Fibroblast of upper back skin (primary cell): ENCODE data around the gene CKAP4.

Source experiments
- DNase-seq: peaks from one replicate; pipeline ENCODE4 v3.0.0-alpha.2; 2013

The CKAP4 gene

DNA sequence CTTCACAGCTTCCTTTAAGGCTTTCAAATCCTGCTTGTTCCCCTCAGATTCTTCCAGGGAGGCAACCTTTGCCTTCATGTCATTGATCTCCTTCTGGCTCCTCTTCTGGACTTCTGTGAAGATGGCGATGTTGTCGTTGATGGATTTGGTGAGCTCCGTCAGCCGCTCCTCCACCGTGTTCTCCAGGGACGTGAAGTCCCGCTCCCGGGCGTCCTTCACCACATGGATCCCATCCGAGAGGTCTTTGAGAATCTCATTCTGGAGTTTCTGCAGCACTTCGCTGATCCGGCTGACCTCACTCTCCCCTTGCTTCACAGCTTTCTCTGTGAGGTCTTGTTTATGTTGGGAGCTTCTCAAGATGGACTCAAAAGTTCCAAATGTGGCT is 7.9 kb downstream of the CKAP4 start:
- no peak for DNase-seq

DNA sequence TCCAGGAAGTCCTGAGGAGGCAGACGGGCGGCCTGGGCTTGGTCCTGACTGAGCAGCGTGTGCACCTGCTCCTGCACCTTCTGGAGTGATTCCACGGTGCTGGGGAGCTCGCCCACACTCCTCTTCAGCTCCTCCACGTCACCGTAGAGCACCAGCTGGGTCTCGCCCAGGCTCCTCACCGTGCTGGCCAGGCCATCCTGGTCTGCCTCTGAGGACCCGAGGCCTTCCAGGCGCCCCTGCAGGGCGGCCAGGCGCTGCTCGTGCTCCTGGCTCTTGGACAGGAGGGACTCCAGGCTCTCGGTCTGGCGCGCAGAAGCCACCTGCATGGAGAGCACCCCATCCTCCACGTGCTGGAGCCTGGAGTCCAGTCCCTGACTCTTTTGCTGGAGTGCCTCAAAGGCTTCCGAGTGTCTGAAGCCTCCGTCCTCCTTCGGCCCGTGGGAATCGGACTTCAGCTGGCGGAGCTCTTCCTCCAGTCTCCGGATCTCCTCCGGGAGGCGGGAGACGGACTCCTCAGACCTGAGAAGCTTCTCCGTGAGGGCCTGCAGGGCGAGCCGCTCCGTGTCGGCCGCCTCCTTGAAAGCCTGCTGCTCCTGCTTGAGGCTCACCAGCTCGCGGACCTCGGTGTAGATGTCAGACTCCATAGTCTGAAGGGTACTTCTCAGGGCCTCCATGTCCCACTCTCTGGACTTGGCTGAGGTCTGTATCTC is 8.4 kb downstream of the CKAP4 start:
- no peak for DNase-seq

DNA sequence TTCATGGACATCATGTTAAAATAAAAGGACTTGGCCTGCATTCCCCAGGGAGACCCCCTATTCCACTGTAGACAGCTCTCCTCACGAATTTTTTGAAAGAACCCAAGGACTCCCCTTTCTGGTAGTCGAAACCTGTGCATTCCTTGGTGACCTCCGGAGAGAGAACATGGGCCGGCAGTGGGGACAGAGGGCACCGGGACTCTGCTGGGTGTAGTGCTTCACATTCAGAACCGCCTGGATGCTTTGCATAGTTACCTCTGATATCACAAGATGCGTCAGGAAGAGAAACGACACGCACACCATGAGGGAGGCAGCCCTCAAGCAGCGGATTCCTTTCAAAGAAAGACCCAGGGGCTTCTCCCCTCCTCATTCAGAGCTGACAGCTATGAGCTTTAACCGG is 9.7 kb downstream of the CKAP4 start:
- no peak for DNase-seq

DNA sequence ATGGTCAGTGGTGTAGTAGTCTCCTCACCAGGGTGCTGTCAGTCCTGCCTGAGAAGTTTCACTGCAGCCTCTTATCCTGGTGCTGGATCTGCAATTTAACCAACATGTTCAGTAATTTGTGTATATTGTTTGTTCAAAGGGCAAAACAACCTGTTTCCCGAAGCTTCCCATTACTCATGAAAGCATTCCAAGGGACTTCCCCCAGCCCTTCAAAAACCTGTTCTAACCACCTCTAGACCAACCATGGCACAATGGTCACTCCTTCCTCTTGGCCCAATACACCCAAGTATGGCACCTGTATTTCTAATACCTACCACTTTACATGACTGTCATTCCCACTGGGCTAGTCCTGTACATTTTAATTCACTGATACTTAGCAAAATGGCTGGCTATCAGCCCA is 12.1 kb downstream of the CKAP4 start:
- DNase-seq = no peak

DNA sequence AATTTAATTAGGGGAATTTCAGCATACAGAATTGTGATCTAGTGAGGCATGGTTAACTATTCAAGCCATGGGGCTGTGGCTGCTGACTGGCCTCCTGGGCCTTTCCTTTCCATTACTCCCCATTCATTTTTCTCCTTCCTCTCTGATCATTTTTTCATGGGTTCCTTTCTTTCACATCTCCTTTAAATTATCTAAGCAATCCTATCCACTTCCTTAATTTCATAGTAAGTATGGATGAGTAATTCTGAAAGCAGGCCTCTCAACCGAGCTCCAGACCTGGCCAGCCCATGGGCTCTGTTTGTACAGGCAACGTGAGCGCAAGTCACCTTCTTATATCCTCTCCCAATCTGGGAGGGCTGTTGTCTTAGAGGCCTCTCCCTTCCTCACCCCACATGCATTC is 13.4 kb downstream of the CKAP4 start:
- peak; percentile 74 for DNase-seq

DNA sequence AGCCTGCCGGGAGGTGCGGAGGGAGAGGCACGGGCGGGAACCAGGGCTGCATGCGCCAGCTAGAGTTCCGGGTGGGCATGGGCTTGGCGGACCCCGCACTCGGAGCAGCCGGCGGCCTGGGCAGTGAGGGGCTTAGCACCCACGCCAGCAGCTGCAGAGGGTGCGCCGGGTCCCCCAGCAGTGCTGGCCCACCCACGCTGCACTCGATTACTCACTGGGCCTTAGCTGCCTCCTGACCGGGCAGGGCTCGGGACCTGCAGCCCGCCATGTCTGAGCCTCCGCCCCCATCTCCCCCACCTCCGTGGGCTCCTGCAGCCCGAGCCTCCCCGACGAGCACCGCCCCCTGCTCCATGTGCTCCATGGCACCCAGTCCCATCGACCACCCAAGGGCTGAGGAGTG is 14.8 kb downstream of the CKAP4 start:
- DNase-seq = no peak

DNA sequence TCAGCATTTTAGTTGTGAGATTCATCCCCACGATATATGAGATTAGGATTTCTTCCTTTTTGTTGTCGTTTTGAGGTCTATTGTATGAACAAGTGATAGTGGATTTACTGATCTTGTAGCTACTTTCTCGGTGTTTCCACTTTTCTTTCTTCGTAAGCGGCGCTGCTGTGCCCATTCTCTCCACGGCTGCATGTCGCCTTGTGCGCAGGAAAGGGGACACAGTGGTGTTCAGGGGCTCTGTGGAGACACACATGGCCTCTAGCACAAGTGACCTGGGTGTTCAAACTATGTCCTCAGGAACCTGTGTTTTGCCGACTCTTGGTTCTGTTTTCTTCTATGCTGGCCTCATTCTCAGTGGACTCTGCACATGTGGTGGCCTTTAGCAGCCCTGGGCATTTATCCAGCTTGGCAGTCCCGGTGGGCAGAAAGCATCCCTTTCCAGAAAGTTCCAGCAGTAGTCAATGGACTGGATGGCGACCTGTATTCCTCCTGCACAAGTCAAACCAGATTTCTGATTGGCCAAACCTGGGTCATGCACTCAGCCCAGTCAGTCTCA is 18.7 kb downstream of the CKAP4 start:
- no peak for DNase-seq

DNA sequence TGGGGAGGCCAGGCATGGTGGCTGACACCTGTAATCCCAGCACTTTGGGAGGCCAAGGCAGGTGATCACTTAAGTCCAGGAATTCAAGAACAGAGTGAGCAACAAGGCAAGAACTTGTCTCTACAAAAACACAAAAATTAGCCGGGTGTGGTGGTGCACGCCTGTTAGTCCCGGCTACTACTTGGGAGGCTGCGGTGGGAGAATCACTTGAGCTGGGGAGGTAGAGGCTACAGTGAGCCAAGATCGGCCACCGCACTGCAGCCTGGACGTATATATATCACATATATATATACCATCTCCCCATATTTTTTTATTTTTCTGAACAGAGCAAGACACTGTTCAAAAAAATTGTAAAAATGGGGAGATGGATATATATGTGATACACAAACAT is 19.5 kb downstream of the CKAP4 start:
- DNase-seq = no peak

DNA sequence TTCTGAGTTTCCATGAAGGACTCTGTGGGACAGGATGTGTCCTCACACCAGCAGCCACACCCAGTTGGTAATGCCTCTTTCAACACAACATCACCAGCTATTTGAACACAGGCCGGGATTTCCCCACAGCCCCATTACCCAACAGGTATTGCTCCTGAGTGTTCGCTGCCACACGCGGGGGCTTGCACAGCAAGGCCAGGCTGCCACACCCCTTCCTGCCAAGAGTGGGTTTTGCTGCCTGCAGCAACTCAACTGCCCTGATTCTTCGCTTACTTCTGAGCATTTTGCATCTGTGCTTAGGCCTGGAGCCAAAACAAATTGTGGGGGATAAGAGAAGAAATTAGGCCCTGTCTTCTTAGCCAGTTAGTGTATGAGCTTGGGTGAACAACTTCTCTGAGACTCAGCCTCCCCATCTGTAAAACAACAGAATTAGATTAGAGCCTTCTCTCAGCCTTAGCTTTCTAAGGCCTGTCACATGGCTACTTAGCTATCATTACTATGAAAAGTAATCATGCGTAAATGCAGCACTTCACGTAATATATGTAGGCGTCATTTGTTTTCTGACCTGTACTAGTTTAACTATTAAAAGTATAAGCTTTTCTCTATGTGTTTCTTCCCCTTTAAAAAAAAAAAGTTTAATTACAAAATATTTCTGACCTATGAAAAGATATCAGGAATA is 20.0 kb downstream of the CKAP4 start:
- no peak for DNase-seq

DNA sequence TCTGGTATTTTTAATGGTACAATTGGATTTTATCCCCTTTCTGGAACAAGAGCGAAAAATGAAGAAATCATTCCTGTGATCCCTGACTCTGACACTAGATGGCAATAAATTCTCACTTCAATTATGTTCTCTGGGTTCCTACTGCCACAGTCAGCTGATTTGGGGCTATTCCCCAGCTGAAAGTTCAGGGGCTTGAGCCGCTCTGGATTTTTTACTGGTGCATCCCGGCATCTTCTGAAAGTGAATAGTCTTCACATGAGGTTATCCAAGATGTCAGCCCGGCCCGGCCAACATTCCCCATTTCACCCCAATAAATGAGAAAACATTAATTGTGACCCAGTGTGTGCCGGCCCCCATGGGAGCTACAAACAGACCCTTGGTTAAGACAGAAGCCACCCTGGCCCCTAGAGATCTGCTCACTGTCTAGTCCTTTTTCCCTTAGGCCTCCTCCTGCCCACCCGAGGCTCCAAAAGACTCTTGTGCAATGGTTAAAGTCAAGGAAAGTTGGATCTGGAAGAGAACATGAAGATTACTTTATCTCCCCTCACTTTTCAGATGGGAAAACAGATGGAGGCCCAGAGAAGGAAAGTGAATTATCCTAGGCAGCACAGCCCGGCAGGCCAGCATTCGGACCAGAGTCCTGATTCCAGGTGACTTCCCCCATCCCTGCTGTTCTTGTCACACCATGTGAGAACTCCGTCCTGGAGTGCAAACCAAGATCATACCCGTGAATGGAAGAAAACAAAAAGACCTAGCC is 20.8 kb downstream of the CKAP4 start:
- DNase-seq = peak; percentile 71

DNA sequence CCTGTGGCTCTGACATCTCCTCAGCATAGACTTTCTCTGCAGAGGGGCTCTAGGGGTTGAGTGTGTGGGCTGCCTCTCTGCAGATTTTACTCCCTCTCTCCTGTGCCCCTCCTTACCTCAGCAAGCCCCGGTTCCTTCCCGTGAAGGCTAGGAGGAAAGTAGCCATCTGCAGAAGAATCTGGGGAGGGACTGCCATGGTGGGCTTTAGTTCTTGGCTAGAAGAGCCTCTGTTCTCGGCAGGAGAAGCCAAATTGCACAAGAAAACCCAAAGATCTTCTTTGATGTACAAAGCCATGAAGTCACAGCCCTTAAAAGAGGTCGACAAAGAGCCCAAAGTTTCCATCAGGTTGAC is 23.5 kb downstream of the CKAP4 start:
- no peak for DNase-seq

DNA sequence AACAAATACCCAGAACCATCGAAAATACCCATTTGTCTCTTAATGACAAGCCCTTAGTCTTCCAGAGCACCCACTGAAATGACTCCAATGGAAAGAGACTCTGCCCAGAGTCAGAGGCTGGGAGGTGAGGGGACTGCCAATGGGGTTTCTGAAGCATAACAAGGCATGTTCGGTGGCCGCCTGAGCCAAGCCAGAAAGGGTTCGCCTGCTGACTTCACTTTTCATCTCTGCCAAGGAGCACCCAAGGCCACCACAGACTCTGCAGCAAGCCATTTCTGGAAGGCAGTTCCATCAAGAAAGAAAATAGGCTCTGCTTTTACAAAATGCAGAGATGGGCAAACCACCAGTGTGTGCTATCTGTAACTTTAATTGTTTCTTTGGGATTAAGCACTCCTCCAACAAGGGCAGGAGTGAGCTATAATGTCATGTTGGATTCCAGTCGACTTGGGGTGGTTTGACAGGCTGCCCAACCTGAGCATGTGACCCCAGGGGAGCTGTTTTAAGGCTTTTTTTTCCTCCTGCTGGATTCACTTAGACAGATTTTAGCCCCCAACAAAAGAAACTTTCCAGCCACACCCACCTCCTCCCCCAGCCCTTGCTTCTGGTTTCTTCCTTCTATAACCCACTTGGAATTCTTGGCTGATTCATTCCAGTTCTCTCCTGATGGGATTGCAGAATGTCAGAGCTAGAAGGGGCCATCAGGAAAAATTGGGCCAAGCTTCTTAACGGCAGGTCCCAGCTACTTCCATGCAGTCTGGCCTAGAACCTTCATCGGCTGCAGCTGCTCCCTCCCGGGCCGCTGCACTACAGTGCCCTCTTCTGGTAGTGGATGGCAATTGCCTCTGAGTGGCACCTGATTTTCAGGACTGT is 24.1 kb downstream of the CKAP4 start:
- peak; percentile 83 for DNase-seq

DNA sequence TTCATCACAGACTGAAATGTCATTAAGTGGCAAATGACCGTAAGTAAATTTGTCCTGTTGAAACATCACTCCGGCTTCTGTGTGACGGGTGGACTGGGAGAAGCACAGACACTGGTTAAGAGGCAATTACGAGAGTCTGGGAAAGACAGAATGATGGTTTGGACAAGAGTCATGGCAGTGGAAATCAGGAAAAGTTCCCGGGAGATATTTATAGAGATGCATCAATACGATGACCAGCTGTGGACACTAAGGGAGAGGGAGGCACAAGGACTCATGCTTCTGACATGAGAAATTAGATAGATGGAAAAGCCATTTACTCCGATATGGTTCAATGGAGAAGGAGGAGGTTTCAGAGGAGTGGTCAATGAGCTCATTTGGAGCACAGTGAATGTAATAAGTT is 27.3 kb downstream of the CKAP4 start:
- DNase-seq = no peak

DNA sequence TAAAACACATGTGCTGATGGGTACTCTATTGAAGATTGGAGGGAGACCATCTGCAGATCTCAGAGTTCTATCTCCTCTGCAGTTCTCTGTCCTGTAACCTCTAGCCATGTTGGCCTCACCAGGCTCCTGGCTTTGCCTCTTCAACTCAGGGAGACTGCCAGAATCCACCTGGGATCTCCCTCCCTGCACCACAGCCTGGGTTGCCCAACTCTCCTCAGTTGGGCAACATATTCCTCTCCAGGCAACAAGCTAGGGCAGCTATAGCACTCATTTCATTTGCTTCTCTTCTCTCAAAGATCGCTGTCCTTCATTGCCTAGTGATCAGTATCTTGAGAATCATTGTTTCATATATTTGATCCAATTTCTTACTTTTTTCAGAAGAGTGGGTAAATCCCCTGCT is 28.8 kb downstream of the CKAP4 start:
- no peak for DNase-seq

DNA sequence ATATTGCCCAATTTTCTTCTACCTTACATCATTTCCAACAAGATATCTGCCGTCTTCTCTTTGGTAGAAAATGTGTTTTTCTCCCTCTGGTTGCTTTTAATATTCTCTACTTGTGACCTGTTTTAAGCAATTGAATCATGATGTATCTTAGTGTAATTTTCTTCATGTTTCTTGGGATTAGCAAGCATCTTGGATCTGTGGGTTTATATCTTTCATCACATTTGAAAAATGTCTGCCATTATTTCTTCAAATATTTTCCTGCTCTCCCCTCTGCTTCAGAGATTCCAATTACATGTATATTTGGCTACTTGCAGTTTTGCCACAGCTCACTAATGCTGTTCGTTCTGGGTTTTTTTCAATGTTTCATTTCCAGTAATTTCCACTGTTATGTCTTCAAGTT is 30.1 kb downstream of the CKAP4 start:
- no peak for DNase-seq

DNA sequence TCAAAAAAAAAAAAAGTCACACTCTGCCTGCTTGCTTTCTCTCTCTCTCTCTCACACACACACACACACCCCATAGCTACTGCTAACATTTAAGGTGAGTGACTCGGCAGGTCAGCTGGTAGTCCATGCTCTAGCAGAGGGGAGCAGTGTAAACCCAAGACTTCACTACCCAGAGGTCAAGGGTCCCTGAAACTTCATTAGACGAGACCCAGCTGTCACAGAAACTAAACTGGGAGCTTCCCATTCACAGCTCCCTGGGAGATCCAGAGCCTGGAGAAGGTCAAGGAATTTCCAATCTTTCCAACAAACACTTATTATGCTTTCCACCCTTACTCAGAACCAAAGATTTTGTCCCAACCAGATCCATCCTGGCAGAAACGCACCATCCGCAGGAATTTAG is 33.2 kb downstream of the CKAP4 start:
- no peak for DNase-seq

DNA sequence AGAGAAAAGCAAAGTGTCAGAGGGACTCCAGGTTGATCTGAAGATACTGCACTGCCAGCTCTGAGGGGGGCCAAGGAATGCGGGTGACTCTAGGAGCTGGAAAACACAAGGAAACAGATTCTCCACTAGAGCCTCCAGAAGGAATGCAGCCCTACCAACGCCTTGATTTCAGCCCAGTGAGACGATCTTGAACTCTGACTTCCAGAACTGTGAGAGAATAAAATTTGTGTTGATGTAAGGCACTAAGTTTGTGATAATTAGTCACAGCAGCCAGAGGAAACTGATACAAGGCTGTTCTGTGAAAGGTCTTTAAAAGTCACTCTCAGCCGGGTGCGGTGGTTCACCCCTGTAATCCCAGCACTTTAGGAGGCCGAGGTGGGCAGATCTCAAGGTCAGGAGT is 34.2 kb downstream of the CKAP4 start:
- DNase-seq = no peak

DNA sequence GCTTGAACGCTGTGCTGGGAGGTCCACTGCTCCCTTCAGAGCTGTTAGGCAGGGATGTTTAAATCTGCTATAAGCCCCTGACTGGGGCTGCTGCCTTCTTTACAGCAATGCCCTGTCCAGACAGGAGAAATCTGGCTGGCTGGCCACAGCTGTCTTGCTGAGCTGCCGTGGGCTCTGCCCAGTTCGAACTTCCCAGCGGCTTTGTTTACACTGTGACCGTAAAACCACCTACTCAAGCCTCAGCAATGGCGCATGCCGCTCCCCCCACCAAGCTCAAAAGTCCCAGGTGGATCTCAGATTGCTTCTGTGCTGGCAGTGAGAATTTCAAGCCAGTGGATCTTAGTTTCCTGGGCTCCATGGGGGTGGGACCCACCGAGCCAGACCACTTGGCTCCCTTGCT is 35.8 kb downstream of the CKAP4 start:
- no peak for DNase-seq

DNA sequence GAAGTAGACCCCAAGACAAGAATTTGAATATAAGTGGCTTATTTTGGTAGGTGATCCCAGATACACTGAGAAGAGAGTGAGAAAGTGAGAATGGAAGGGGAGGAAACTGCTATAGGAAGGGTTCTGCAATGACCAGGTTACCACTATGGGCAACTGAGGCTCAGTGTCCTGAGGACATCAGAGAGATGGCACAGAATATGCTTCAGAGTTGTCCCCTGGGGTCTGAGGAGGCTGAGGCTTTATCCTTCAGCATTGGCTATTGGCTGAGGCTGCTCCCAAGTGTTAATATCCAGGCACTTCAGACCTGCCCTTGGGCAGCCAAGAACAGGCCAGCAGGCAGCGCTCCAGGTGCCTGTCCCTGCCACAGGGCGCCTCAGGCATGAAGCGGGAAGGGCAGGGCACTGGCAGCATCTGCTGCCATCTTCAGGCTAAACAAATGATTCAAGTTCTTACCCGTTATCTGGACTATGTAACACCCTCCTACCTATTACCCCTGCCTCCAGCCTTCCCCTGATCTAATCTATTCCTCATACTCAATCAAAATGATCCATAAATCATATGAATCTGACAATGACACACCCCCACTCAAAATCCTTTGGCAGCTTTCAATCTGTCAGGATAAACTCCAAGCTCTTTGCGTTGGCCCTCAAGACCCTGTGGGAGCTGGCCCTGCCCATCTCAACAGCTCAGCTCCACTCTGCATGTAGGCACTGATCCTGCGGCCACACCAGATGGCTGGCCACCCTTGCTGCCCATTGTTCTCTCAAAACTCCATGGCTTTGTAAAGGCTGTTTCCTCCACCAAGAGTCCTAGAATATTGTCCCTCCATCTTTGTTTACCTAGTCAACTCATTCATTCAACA is 42.4 kb downstream of the CKAP4 start:
- no peak for DNase-seq

DNA sequence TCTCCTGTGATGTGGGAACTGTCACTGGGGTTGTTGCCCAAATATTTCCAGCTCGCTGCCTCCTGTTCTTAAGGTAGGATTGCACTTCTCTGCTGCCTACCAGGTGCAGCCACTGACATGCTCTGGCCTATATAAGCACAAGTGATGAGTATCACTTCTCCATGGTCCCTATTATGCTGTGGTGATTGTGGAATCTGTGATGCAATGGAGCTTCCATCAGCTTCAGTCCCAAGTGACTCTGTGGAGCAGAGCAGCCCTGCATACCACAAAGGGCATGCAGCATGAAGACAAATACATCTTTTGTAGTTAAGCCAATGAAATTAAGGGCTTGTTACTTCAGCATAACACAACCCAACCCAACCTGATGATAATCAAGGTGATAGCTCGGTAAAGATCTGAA is 43.5 kb downstream of the CKAP4 start:
- DNase-seq = no peak

DNA sequence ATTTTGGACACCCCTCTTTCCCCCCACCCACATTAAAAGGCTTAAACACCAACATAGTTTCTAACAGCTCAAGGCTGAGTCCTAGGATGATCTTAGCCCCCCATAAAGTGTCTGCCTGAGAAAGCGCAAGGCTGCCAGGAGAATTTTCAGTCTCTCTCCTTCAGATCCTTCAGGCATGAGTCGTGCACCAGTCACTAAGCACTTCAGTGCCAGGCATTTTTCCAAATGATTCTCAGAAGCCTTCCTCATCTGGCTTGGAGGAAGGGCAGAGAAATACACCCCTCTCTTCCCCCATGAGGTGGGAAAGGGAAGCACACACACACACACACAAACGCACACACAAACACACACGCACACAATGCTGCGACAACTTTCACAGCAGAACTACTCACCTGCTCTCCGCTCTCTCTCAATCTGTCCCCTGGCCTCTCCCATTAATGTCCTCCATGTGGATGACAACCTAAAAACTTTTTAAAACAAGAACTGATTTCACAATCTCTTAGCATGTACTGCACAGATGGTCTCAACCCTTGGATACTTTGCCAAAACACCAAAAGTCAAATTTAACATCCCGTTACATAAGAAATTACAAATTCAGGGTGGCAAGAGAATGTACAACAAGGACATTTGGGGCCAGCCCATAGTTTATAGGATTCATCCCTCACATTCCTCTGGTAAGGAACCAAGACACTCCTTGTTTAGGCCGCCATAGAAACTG is 49.8 kb downstream of the CKAP4 start:
- peak; percentile 83 for DNase-seq
